Loucy (cell line): ENCODE results near the gene HMX2.

Source experiments
- H2AFZ ChIP-seq: fragments of 200-600 bp; sonication (generic); 2 replicates; pipeline ENCODE4 v1.6.0; 2016; ENCODE audit warnings: antibody characterized with exemption, mild to moderate bottlenecking, low read length, moderate library complexity
- H3F3A ChIP-seq: fragments of 200-600 bp; 2 replicates; pipeline ENCODE4 v1.6.0; 2016; ENCODE audit warnings: antibody characterized with exemption, low read depth, mild to moderate bottlenecking
- H3K27me3 ChIP-seq: fragments of 200-600 bp; sonication (generic); 2 replicates; pipeline ENCODE4 v1.6.1; 2014; ENCODE audit warnings: low read length, mild to moderate bottlenecking; ENCODE audit not compliant: insufficient read depth, poor library complexity, severe bottlenecking
- H3K36me3 ChIP-seq: fragments of 200-600 bp; sonication (generic); 2 replicates; pipeline ENCODE4 v1.6.1; 2016; ENCODE audit warnings: low read length; ENCODE audit not compliant: insufficient read depth
- H3K4me1 ChIP-seq: fragments of 200-600 bp; sonication (generic); 2 replicates; pipeline ENCODE4 v1.5.1; 2014; ENCODE audit warnings: low read length, mild to moderate bottlenecking; ENCODE audit not compliant: insufficient read depth, poor library complexity, severe bottlenecking
- H3K4me2 ChIP-seq: fragments of 200-600 bp; sonication (generic); 2 replicates; pipeline ENCODE4 v1.6.0; 2014; ENCODE audit warnings: antibody characterized with exemption, low read length, low read depth, mild to moderate bottlenecking; ENCODE audit not compliant: poor library complexity, severe bottlenecking
- H3K4me3 ChIP-seq: fragments of 200-600 bp; sonication (generic); 2 replicates; pipeline ENCODE4 v1.5.1; 2014; ENCODE audit warnings: low read length, mild to moderate bottlenecking, mixed read lengths; ENCODE audit not compliant: poor library complexity, severe bottlenecking
- H3K79me2 ChIP-seq: fragments of 200-600 bp; sonication (generic); 2 replicates; pipeline ENCODE4 v1.6.1; 2014; ENCODE audit warnings: low read length; ENCODE audit not compliant: insufficient read depth
- H3K9ac ChIP-seq: fragments of 200-600 bp; sonication (generic); 2 replicates; pipeline ENCODE4 v1.6.0; 2014; ENCODE audit warnings: mild to moderate bottlenecking, low read depth, low read length, moderate library complexity; ENCODE audit not compliant: poor library complexity, severe bottlenecking
- H3K9me2 ChIP-seq: fragments of 200-600 bp; sonication (generic); replicated peaks from 2 replicates; pipeline ENCODE4 v1.6.1; 2016; ENCODE audit warnings: low read depth, low read length, mixed read lengths
- H3K9me3 ChIP-seq: fragments of 200-600 bp; sonication (generic); 2 replicates; pipeline ENCODE4 v1.6.1; 2014; ENCODE audit warnings: mild to moderate bottlenecking, antibody characterized with exemption, low read length, low read depth; ENCODE audit not compliant: insufficient read depth
- H4K20me1 ChIP-seq: fragments of 200-600 bp; sonication (generic); 2 replicates; pipeline ENCODE4 v1.6.0; 2014; ENCODE audit warnings: antibody characterized with exemption, low read length, mild to moderate bottlenecking; ENCODE audit not compliant: insufficient read depth, poor library complexity, severe bottlenecking
- EZH2phosphoT487 ChIP-seq: fragments of 200-600 bp; IDR thresholded peaks from 2 replicates; pipeline ENCODE4 v1.6.1; 2018; ENCODE audit warnings: antibody characterized with exemption, mild to moderate bottlenecking, moderate library complexity, borderline replicate concordance
- TF ChIP-seq, protein P1 (sequence below): fragments of 200-600 bp; sonication (generic); conservative IDR thresholded peaks from 2 replicates; pipeline ENCODE4 v1.5.1; 2014; ENCODE audit warnings: mild to moderate bottlenecking, antibody characterized with exemption, low read length

The HMX2 gene

DNA sequence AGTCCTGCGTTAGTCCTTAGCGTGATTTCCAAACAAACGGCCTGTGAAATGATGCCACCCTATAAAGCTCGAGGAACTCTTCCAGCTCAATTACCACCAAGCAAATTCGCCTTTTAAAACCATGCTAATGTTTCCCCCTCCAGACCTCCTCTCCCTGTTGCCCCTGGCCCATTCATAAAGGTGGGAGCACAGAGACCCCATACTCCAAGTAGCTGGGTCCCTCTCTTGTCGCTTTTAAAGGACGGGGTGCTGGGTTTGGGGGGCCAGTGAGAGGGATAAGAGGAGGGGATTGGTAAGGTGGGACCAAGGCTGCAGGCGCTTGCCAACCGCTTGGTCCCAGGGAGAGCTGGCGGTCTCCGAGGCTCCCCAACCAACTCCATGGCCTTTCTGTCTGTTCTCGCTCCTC, 1.2 kb downstream of the HMX2 start:
- Histone ChIP-seq H3K9me2 (no peaks in the 10 kb centered on the region), H2AFZ (no peak overlapping the region), H3F3A (no peaks in the 10 kb centered on the region), H3K4me3 (no peak overlapping the region), H3K9ac (no peak overlapping the region), H3K4me2 (no peak overlapping the region), H4K20me1 (no peaks in the 10 kb centered on the region), H3K36me3 (no peaks in the 10 kb centered on the region), H3K79me2 (no peaks in the 10 kb centered on the region), H3K9me3 (no peaks in the 10 kb centered on the region), H3K27me3 (no peaks in the 10 kb centered on the region), H3K4me1 (peaks cover 5% of the 10 kb centered on the region)
- TF ChIP-seq EZH2phosphoT487 = no peak
- TF ChIP-seq, protein P1, sequence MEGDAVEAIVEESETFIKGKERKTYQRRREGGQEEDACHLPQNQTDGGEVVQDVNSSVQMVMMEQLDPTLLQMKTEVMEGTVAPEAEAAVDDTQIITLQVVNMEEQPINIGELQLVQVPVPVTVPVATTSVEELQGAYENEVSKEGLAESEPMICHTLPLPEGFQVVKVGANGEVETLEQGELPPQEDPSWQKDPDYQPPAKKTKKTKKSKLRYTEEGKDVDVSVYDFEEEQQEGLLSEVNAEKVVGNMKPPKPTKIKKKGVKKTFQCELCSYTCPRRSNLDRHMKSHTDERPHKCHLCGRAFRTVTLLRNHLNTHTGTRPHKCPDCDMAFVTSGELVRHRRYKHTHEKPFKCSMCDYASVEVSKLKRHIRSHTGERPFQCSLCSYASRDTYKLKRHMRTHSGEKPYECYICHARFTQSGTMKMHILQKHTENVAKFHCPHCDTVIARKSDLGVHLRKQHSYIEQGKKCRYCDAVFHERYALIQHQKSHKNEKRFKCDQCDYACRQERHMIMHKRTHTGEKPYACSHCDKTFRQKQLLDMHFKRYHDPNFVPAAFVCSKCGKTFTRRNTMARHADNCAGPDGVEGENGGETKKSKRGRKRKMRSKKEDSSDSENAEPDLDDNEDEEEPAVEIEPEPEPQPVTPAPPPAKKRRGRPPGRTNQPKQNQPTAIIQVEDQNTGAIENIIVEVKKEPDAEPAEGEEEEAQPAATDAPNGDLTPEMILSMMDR = no peak

DNA sequence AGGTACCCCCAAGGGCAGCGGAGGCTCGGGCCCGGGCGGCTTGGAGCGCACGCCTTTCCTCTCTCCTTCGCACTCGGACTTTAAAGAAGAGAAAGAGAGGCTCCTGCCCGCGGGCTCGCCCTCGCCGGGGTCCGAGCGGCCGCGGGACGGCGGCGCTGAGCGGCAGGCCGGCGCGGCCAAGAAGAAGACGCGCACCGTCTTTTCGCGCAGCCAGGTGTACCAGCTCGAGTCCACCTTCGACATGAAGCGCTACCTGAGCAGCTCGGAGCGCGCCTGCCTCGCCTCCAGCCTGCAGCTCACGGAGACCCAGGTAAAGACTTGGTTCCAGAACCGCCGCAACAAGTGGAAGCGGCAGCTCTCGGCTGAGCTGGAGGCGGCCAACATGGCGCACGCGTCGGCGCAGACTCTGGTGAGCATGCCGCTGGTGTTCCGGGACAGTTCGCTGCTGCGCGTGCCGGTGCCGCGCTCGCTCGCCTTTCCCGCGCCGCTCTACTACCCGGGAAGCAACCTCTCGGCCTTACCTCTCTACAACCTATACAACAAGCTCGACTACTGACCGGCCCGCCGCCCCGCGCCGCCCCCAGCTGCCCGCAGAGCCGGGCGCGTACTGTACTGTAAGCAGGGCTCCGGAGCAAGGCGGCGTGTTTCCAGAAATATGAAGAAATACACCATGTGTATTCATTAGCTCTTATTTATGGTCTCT, 1.8 kb downstream of the HMX2 start:
- Histone ChIP-seq H4K20me1 (peaks cover 4% of the 10 kb centered on the region), H2AFZ (no peak overlapping the region), H3K27me3 (no peaks in the 10 kb centered on the region), H3K4me1 (peaks cover 5% of the 10 kb centered on the region), H3K36me3 (no peaks in the 10 kb centered on the region), H3K4me2 (no peak overlapping the region), H3K9ac (no peak overlapping the region), H3F3A (no peaks in the 10 kb centered on the region), H3K4me3 (no peak overlapping the region), H3K9me2 (no peaks in the 10 kb centered on the region), H3K9me3 (no peaks in the 10 kb centered on the region), H3K79me2 (peaks cover 4% of the 10 kb centered on the region)
- TF ChIP-seq, protein P1 = no peak
- TF ChIP-seq EZH2phosphoT487 = no peak

DNA sequence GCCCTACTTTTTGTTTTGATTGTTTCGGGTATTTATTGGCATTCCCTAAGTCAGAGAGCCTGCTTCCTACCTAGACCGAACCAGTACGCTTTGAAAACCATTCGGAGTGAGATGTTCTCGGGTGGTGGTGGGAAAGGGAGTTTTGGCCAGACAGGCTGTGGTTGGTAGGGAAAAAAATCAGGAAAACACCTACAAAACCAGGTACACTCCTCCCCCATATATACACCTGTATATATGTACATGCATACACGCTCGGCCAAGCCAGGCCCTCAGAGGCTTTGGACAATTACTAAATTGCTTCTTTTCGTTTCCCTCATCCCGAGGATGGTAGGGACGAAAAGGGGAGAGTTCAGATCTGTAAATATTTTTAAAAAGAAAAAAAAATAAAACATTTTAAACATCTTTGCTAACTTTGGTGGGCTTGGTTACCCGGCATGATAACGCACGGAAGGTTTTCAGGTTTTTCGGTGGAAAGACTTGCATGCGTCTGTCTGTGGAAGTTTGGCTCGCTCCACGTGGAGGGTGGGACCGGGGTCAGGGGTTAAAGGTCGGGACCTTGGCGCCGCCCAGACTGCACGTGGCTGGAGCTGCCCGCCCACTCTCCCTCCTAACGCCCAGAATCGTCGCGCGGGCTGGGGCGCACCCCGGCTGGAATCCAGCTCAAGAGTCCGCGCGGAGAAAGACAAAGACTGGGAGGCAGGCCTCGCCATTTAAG, 2.5 kb downstream of the HMX2 start:
- Histone ChIP-seq H3K79me2 (peaks cover 11% of the 10 kb centered on the region), H3K4me3 (no peak overlapping the region), H4K20me1 (peaks cover 11% of the 10 kb centered on the region), H3K9me2 (no peaks in the 10 kb centered on the region), H3K4me1 (peaks cover 12% of the 10 kb centered on the region), H3K9me3 (no peaks in the 10 kb centered on the region), H3K27me3 (no peaks in the 10 kb centered on the region), H3F3A (no peaks in the 10 kb centered on the region), H3K4me2 (no peak overlapping the region), H3K36me3 (peaks cover 3% of the 10 kb centered on the region; the same call in 1 of the 2 replicates), H3K9ac (no peak overlapping the region), H2AFZ (no peak overlapping the region)
- no peak for TF ChIP-seq EZH2phosphoT487
- TF ChIP-seq, protein P1 = no peak
